Measurements from ENCODE around the gene DBN1. TPM values are rescaled to one million over a fixed set of nuclear protein-coding genes. Genes with fewer than 3 reads are reported as not detected.

Gene DBN1
- total and polyA plus RNA-seq, 2 of the 8 experiments (the other 6 are each of a cell fraction or from before 2014, with no cell fraction given) = 168 to 333 TPM

DNA sequence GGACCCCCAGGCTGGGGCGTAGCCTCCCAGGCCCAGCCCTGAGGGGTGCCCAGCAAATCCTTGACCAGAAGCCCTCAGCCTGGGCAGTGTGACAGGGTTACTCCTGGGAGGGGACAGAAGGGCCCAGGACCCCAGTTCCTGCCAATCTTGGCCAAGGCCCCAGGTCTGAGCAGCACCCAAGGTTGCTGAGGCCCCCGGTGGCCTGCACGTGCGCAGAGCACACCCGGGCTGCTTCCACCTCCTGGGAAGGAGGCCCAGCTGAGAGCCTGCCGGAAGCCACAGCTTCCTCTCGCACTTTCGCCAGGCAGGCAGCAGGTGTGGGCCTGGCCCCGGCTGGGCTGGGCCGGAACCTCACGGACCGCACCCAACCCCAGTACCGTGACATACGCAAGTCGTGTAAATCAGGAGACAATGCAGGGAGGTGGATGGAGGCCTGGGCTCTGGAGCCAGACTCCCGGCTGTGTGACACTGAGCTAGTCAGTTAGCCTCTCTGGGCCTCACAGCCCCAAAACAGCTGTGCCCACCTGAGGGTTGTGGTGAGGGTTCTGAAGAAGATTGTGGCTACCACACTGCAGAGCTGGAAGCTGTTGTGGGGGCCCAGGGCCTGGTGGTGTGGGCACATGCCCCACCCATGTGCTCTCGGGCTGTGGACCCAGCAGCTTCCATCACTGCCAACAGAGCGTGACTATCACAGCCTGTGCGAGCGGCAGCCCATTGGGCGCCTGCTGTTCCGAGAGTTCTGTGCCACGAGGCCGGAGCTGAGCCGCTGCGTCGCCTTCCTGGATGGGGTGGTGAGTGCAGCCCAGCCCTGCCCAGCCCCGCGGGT, 41.9 kb downstream of the DBN1 start:
- peaks cover 0 to 26% of the 10 kb centered on the region in 2 experiments; a peak in 2 of 4 replicates for H3K79me2 ChIP-seq (ENCODE audit: control insufficient read depth in 1 of 2, insufficient read depth in 2 of 2, low read length in 2 of 2)
- no peak overlapping the region for H2BK20ac ChIP-seq (ENCODE audit: low read length)
- peaks cover 7 to 41% (median 28%) of the 10 kb centered on the region in 4 experiments; a peak in 6 of 8 replicates for H3K36me3 ChIP-seq (ENCODE audit: control insufficient read depth in 2 of 4, insufficient read depth in 4 of 4, low read length in 3 of 4)
- CTCF ChIA-PET (ENCODE audit: partially characterized antibody) = interaction anchor here (1.4 to 5.9 kb wide), 9 partner anchors 10 to 61 kb away, joined by 3 to 34 read pairs (median 8); no protein-coding TSS in a partner anchor
- no peak overlapping the region for H2BK15ac ChIP-seq (ENCODE audit: low read length)
- H4K5ac ChIP-seq (ENCODE audit: insufficient read length, low read depth, low read length) = no peak overlapping the region
- no peak overlapping the region for H2AFZ ChIP-seq (ENCODE audit: low read length)
- FAIRE-seq (no peak), DNase-seq (ENCODE audit: low read depth in 1 of 2, low spot score in 2 of 2) (no peak)
- H4K8ac ChIP-seq (ENCODE audit: extremely low read depth, insufficient read depth, low read length) = no peak overlapping the region
- H2AK5ac ChIP-seq (ENCODE audit: low read depth, low read length) = no peak overlapping the region
- no peak overlapping the region for H3K4me2 ChIP-seq (ENCODE audit: insufficient read depth in 1 of 2, low read depth in 2 of 2, low read length in 2 of 2)
- H2BK12ac ChIP-seq (ENCODE audit: low read depth, low read length) = no peak overlapping the region
- no peak overlapping the region for H2BK5ac ChIP-seq (ENCODE audit: low read depth, low read length)
- no peak overlapping the region for H3K23ac ChIP-seq (ENCODE audit: insufficient read length)
- H4K91ac ChIP-seq (replicated peaks; ENCODE audit: insufficient read length, low read length) = no peak overlapping the region
- H3K23me2 ChIP-seq (ENCODE audit: low read depth, low read length) = peaks cover 4% of the 10 kb centered on the region; the same call in 1 of the 2 replicates
- H3K27ac ChIP-seq (ENCODE audit: low read depth, low read length) = no peak overlapping the region
- H3K9me3 ChIP-seq (ENCODE audit: insufficient read depth in 2 of 2, low read depth in 1 of 2, low read length in 1 of 2) = no peaks in the 10 kb centered on the region
- no peak overlapping the region for H2BK120ac ChIP-seq (replicated peaks; ENCODE audit: low read depth, low read length)
- H3K14ac ChIP-seq (ENCODE audit: insufficient read length) = no peak overlapping the region
- no peak overlapping the region for H3K4me3 ChIP-seq (ENCODE audit: extremely low read depth in 1 of 4, insufficient read depth in 2 of 4, low read depth in 3 of 4, low read length in 4 of 4)
- H3K9ac ChIP-seq (replicated peaks in 1 of 4; ENCODE audit: extremely low read depth in 1 of 4, low read depth in 3 of 4, low read length in 3 of 4) = no peak overlapping the region
- WGBS, 2 experiments (ENCODE audit: extremely low coverage in 1 of 2, insufficient coverage in 1 of 2, insufficient read length in 1 of 2, insufficient replicate concordance in 2 of 2, low coverage in 1 of 2, low lambda C conversion rate in 2 of 2, missing lambda C conversion rate in 1 of 2) = 94% methylated on average over 27 of the region's 29 CpGs; no CpG with 5 or more reads in 1 of the 2 experiments
- no peaks in the 10 kb centered on the region for H3K27me3 ChIP-seq (replicated peaks in 1 of 4; ENCODE audit: control insufficient read depth in 3 of 4, extremely low read depth in 1 of 4, insufficient read depth in 3 of 4, low read length in 3 of 4)
- H3K4ac ChIP-seq (replicated peaks; ENCODE audit: insufficient read length, low read depth, low read length) = no peak overlapping the region
- POLR2A ChIA-PET (ENCODE audit: partially characterized antibody) = interaction anchor here (0.6 to 24.2 kb wide), 5 partner anchors 13 to 51 kb away, joined by 3 to 460 read pairs (median 10); partner anchors contain the start of gene PRR7
- H3K18ac ChIP-seq (ENCODE audit: extremely low read depth, low read length) = no peak overlapping the region
- peaks cover 15 to 26% of the 10 kb centered on the region in 2 experiments for H4K20me1 ChIP-seq (replicated peaks in 1 of 2; ENCODE audit: control insufficient read depth in 1 of 2, insufficient read depth in 2 of 2, low read length in 2 of 2)
- no peak for TF ChIP-seq CEBPB (IDR thresholded peaks at IDR 0.05; ENCODE audit: low read depth, low read length)
- TF ChIP-seq, protein P1, sequence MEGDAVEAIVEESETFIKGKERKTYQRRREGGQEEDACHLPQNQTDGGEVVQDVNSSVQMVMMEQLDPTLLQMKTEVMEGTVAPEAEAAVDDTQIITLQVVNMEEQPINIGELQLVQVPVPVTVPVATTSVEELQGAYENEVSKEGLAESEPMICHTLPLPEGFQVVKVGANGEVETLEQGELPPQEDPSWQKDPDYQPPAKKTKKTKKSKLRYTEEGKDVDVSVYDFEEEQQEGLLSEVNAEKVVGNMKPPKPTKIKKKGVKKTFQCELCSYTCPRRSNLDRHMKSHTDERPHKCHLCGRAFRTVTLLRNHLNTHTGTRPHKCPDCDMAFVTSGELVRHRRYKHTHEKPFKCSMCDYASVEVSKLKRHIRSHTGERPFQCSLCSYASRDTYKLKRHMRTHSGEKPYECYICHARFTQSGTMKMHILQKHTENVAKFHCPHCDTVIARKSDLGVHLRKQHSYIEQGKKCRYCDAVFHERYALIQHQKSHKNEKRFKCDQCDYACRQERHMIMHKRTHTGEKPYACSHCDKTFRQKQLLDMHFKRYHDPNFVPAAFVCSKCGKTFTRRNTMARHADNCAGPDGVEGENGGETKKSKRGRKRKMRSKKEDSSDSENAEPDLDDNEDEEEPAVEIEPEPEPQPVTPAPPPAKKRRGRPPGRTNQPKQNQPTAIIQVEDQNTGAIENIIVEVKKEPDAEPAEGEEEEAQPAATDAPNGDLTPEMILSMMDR (IDR thresholded peaks at IDR 0.05; ENCODE audit: control extremely low read depth in 1 of 3, insufficient read depth in 1 of 3, low read depth in 1 of 3, low read length in 3 of 3) = no peak
- peak; percentile 10; the same call in 1 of the 2 replicates for TF ChIP-seq POLR2AphosphoS5 (IDR thresholded peaks at IDR 0.05; ENCODE audit: low read depth, low read length)
- no peak for TF ChIP-seq SUZ12 (IDR thresholded peaks at IDR 0.05; ENCODE audit: low read length)
- H3K56ac ChIP-seq (replicated peaks; ENCODE audit: insufficient read length, low read depth, low read length) = no peak overlapping the region
- peaks cover 16% of the 10 kb centered on the region for H3K79me1 ChIP-seq (ENCODE audit: low read depth, low read length)
- peaks cover 0 to 14% (median 9%) of the 10 kb centered on the region in 4 experiments; a peak in 5 of 7 replicates for H3K4me1 ChIP-seq (replicated peaks in 1 of 4; ENCODE audit: control insufficient read depth in 3 of 4, insufficient read depth in 4 of 4, low read length in 3 of 4)
